Measurements from ENCODE around the gene ZNF658. TPM values are rescaled to one million over a fixed set of nuclear protein-coding genes. Genes with fewer than 3 reads are reported as not detected.
"Not testable (repeated sequence)": the region's sequence is repeated elsewhere in the genome, so short reads cannot be mapped to it uniquely, and the experiment has no call there.

The ZNF658 gene
- total RNA-seq (1 to 10 TPM; 1.0 to 2.9 TPM), polyA plus RNA-seq (1 to 10 TPM in 1 of 2 donors, under 1 TPM in 1; 0.81 to 1.2 TPM)

DNA sequence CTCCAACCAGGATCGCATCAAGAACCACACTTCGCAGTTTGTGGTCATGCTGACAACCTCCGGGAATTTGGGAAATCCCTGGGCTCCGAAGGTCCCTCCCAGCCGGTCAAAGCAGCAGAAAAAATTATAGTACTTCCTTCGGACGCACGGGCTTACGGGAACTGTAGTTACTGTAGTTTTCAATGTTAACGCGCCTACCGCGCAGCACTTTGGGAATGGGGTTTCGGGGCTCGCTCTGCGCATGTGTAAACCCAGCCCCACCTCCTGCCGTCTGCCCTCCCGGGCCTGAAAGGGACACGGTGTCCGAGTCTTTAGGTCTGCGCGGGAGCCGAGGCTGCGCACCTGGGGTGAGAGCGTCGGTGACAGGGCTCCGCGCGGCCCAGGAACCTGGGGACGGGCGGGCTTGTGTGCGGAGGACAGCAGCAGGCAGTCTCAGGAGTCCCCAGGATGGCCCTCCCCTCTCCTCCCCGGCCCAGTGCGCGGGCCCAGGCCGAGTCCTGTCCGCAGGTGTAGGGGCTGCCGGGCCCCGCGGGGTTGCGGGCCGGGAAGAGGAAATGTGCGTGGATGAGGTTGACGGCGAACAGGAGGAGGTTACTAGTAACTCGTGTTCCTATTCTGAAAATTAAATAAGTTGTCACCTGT, at the start of gene ZNF658:
TSS of gene ZNF658 (plus strand) at position 236 of the 642 bp plus-strand sequence. CDS start 2,837 bp downstream, outside the sequence.
- not testable (repeated sequence) for H3K36me3 ChIP-seq (ENCODE audit: control insufficient read depth in 4 of 4, insufficient read depth in 3 of 4, low read depth in 1 of 4, low read length in 3 of 4); H3K9ac ChIP-seq (ENCODE audit: low read depth in 1 of 2, low read length in 2 of 2); H3K27ac ChIP-seq (ENCODE audit: low read depth in 1 of 2, low read length in 2 of 2); H3K4me1 ChIP-seq (ENCODE audit: control insufficient read depth in 4 of 4, insufficient read depth in 4 of 4, low read length in 3 of 4); H3K27me3 ChIP-seq (ENCODE audit: control insufficient read depth in 4 of 4, insufficient read depth in 4 of 4, low read length in 3 of 4); H3K9me3 ChIP-seq (ENCODE audit: control insufficient read depth in 4 of 4, low read length in 3 of 4)
- WGBS: under 1% methylated on average over 45 of the region's 46 CpGs
- peak; percentile 64 for DNase-seq (ENCODE audit: low spot score)
- H3K4me3 ChIP-seq (ENCODE audit: low read depth in 1 of 3, low read length in 3 of 3): peak within 1 kb of the TSS in 2 of 3 donors; percentile 47 to 49
- TF ChIP-seq RXRA (IDR thresholded peaks at IDR 0.05) (peak in 1 of 2 donors; percentile 27), YY1 (IDR thresholded peaks at IDR 0.05) (peak; percentile 66), RAD21 (IDR thresholded peaks at IDR 0.05) (peak in 1 of 2 donors; percentile 26), SP1 (IDR thresholded peaks at IDR 0.05) (peak; percentile 33), GABPA (IDR thresholded peaks at IDR 0.05 in 1 of 2, conservative IDR thresholded peaks at IDR 0.05 in 1 of 2) (peak in 1 of 2 donors; percentile 65)
- TF ChIP-seq, protein P1, sequence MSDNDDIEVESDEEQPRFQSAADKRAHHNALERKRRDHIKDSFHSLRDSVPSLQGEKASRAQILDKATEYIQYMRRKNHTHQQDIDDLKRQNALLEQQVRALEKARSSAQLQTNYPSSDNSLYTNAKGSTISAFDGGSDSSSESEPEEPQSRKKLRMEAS (IDR thresholded peaks at IDR 0.05): peak; percentile 52

GRCh38 chr9:66861732-66862131, 38.8 kb upstream of the ZNF658 start:
- H3K27me3 ChIP-seq (ENCODE audit: control insufficient read depth in 4 of 4, insufficient read depth in 4 of 4, low read length in 3 of 4); DNase-seq (ENCODE audit: low spot score): not testable (repeated sequence)

DNA sequence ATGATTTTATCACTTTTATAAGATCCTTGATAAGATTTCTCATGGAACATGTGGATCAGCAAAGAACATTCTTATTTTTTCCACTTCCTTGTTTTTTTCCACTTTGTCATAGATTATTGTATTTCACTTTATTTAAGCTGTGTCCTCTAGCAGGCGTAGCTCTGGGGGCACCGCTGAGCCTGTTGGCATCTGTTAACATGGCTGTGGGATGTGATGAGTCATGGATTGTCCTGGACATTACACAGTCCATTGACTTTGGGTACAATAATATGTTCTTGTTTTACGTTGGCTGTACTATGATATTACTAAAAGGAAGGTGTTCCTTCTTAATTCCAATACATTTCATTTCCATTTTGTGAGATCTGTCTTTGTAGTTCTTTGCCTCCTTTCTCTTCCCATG, 31.9 kb upstream of the ZNF658 start:
- 90% methylated on average over 2 of the region's 3 CpGs for WGBS
- not testable (repeated sequence) for H3K27me3 ChIP-seq (ENCODE audit: control insufficient read depth in 4 of 4, insufficient read depth in 4 of 4, low read length in 3 of 4); H3K36me3 ChIP-seq (ENCODE audit: control insufficient read depth in 4 of 4, insufficient read depth in 3 of 4, low read depth in 1 of 4, low read length in 3 of 4); H3K9me3 ChIP-seq (ENCODE audit: control insufficient read depth in 4 of 4, low read length in 3 of 4); DNase-seq (ENCODE audit: low spot score); H3K4me1 ChIP-seq (ENCODE audit: control insufficient read depth in 4 of 4, insufficient read depth in 4 of 4, low read length in 3 of 4); H3K27ac ChIP-seq (ENCODE audit: low read depth in 1 of 2, low read length in 2 of 2); H3K4me3 ChIP-seq (ENCODE audit: low read depth in 1 of 3, low read length in 3 of 3); H3K9ac ChIP-seq (ENCODE audit: low read depth in 1 of 2, low read length in 2 of 2)

More at GRCh38 chr9:66861732-66862131, 38.8 kb upstream of the ZNF658 start:
- not testable (repeated sequence) for H3K36me3 ChIP-seq (ENCODE audit: control insufficient read depth in 4 of 4, insufficient read depth in 3 of 4, low read depth in 1 of 4, low read length in 3 of 4); H3K4me1 ChIP-seq (ENCODE audit: control insufficient read depth in 4 of 4, insufficient read depth in 4 of 4, low read length in 3 of 4); H3K27ac ChIP-seq (ENCODE audit: low read depth in 1 of 2, low read length in 2 of 2); H3K9me3 ChIP-seq (ENCODE audit: control insufficient read depth in 4 of 4, low read length in 3 of 4); H3K9ac ChIP-seq (ENCODE audit: low read depth in 1 of 2, low read length in 2 of 2); H3K4me3 ChIP-seq (ENCODE audit: low read depth in 1 of 3, low read length in 3 of 3)
- WGBS: no CpG with 5 or more reads among the region's 4 CpGs

- not testable (repeated sequence) for H3K4me1 ChIP-seq (ENCODE audit: control insufficient read depth in 4 of 4, insufficient read depth in 4 of 4, low read length in 3 of 4); DNase-seq (ENCODE audit: low spot score); H3K9ac ChIP-seq (ENCODE audit: low read depth in 1 of 2, low read length in 2 of 2); H3K27me3 ChIP-seq (ENCODE audit: control insufficient read depth in 4 of 4, insufficient read depth in 4 of 4, low read length in 3 of 4); H3K27ac ChIP-seq (ENCODE audit: low read depth in 1 of 2, low read length in 2 of 2); H3K36me3 ChIP-seq (ENCODE audit: control insufficient read depth in 4 of 4, insufficient read depth in 3 of 4, low read depth in 1 of 4, low read length in 3 of 4); H3K4me3 ChIP-seq (ENCODE audit: low read depth in 1 of 3, low read length in 3 of 3); H3K9me3 ChIP-seq (ENCODE audit: control insufficient read depth in 4 of 4, low read length in 3 of 4)
- 58% methylated on average over 3 of the region's 3 CpGs for WGBS
Measured at GRCh38 chr9:66880605-66881004, 19.9 kb upstream of the ZNF658 start.

DNA sequence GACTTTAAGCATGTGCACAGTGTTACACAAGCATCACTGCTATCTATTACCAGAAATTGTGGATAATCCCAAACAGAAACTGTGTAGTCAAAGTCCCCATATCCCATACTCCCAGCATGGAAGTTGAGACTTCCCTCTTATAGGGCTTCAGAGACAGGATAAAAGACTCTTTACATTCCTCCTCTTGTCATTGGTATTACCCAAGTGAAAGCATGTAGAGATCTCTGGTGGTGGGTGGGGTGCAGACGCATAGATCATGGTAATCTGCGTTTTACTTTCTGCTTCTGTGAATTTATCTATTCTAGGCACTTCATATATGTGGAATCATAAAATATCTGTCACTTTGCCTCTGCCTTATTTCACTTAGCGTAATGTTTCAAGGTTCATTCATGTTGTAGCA, 18.7 kb upstream of the ZNF658 start:
- H3K9me3 ChIP-seq (ENCODE audit: control insufficient read depth in 4 of 4, low read length in 3 of 4); H3K9ac ChIP-seq (ENCODE audit: low read depth in 1 of 2, low read length in 2 of 2); H3K36me3 ChIP-seq (ENCODE audit: control insufficient read depth in 4 of 4, insufficient read depth in 3 of 4, low read depth in 1 of 4, low read length in 3 of 4); H3K4me3 ChIP-seq (ENCODE audit: low read depth in 1 of 3, low read length in 3 of 3); H3K27me3 ChIP-seq (ENCODE audit: control insufficient read depth in 4 of 4, insufficient read depth in 4 of 4, low read length in 3 of 4); H3K4me1 ChIP-seq (ENCODE audit: control insufficient read depth in 4 of 4, insufficient read depth in 4 of 4, low read length in 3 of 4); DNase-seq (ENCODE audit: low spot score); H3K27ac ChIP-seq (ENCODE audit: low read depth in 1 of 2, low read length in 2 of 2): not testable (repeated sequence)
- 89% methylated on average over 3 of the region's 3 CpGs for WGBS

- not testable (repeated sequence) for H3K4me3 ChIP-seq (ENCODE audit: low read depth in 1 of 3, low read length in 3 of 3); H3K9ac ChIP-seq (ENCODE audit: low read depth in 1 of 2, low read length in 2 of 2); H3K9me3 ChIP-seq (ENCODE audit: control insufficient read depth in 4 of 4, low read length in 3 of 4); H3K27ac ChIP-seq (ENCODE audit: low read depth in 1 of 2, low read length in 2 of 2); H3K36me3 ChIP-seq (ENCODE audit: control insufficient read depth in 4 of 4, insufficient read depth in 3 of 4, low read depth in 1 of 4, low read length in 3 of 4); H3K27me3 ChIP-seq (ENCODE audit: control insufficient read depth in 4 of 4, insufficient read depth in 4 of 4, low read length in 3 of 4); DNase-seq (ENCODE audit: low spot score); H3K4me1 ChIP-seq (ENCODE audit: control insufficient read depth in 4 of 4, insufficient read depth in 4 of 4, low read length in 3 of 4)
- 67% methylated on average over 1 of the region's 1 CpG for WGBS
Measured at GRCh38 chr9:66890334-66890733, 10.2 kb upstream of the ZNF658 start.

DNA sequence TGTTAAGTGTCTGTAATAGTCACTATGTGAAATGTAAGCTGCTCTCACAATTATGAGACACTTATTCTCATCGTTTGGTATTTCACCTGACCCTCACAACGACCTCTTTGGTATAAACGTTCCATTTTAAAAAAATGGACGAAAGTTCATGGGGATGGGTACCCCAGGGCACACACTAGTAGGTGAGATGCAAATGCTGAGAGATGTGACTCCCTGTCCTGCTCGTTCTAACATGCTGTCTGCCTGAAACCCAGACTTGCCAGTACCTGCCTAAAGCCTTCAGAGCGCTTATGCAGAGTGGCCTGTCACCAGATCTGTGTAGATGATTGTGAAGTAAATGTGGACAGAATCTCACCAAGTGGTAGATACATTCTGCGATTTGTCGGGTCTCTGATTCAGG, 616 bp downstream of the ZNF658 start:
- H3K9me3 ChIP-seq (ENCODE audit: control insufficient read depth in 4 of 4, low read length in 3 of 4); H3K9ac ChIP-seq (ENCODE audit: low read depth in 1 of 2, low read length in 2 of 2); H3K27ac ChIP-seq (ENCODE audit: low read depth in 1 of 2, low read length in 2 of 2); H3K27me3 ChIP-seq (ENCODE audit: control insufficient read depth in 4 of 4, insufficient read depth in 4 of 4, low read length in 3 of 4); H3K36me3 ChIP-seq (ENCODE audit: control insufficient read depth in 4 of 4, insufficient read depth in 3 of 4, low read depth in 1 of 4, low read length in 3 of 4); H3K4me1 ChIP-seq (ENCODE audit: control insufficient read depth in 4 of 4, insufficient read depth in 4 of 4, low read length in 3 of 4): not testable (repeated sequence)
- DNase-seq (ENCODE audit: low spot score): peak; percentile 23
- 4% methylated on average over 6 of the region's 8 CpGs for WGBS
- H3K4me3 ChIP-seq (ENCODE audit: low read depth in 1 of 3, low read length in 3 of 3): peak overlapping the region in 2 of 3 donors; percentile 47 to 49
